MCF 10A (cell line): ENCODE data around the gene DEXI. TPM values are rescaled to one million over a fixed set of nuclear protein-coding genes. Genes with fewer than 3 reads are reported as not detected.
A peak's percentile ranks its signal among the peaks of the same experiment; 100 is the strongest.

Source experiments
- BruUV-seq: library from RNA; stranded (reverse); fragments of 400-500 nt; replicated peaks from 2 replicates; lab custom pipeline; 2021; lab: Mats Ljungman, UMichigan
- CTCF ChIA-PET: fragments of 300-600 bp; sonication (Branson Sonifier 250); formaldehyde crosslinking; extraction: SDS; loops from one replicate; lab custom pipeline; 2021; ENCODE audit warnings: antibody characterized with exemption, inconsistent platforms; lab: Yijun Ruan, JAX
- POLR2A ChIA-PET: fragments of 300-600, 350-650 bp; sonication (Branson Sonifier 250); formaldehyde crosslinking; extraction: SDS; loops from one replicate; lab custom pipeline; 2020; ENCODE audit warnings: antibody characterized with exemption, inconsistent platforms; lab: Yijun Ruan, JAX
- DNase-seq: peaks from one replicate; pipeline ENCODE4 v3.0.0-alpha.2; 2018; ENCODE audit not compliant: unreplicated experiment
- H3K27ac Mint-ChIP-seq: one replicate; pipeline ENCODE4 v1.8.0; 2022; ENCODE audit warnings: mild to moderate bottlenecking, low read depth, mixed read lengths; ENCODE audit not compliant: unreplicated experiment
- H3K27me3 Mint-ChIP-seq: one replicate; pipeline ENCODE4 v1.8.0; 2022; ENCODE audit warnings: mixed read lengths; ENCODE audit not compliant: insufficient read depth, unreplicated experiment
- H3K36me3 Mint-ChIP-seq: one replicate; pipeline ENCODE4 v1.8.0; 2022; ENCODE audit warnings: mild to moderate bottlenecking, moderate library complexity, mixed read lengths; ENCODE audit not compliant: insufficient read depth, unreplicated experiment
- H3K4me1 Mint-ChIP-seq: one replicate; pipeline ENCODE4 v1.8.0; 2022; ENCODE audit warnings: mixed read lengths; ENCODE audit not compliant: insufficient read depth, unreplicated experiment
- H3K4me3 Mint-ChIP-seq: one replicate; pipeline ENCODE4 v1.8.0; 2022; ENCODE audit warnings: mild to moderate bottlenecking, moderate library complexity, mixed read lengths; ENCODE audit not compliant: unreplicated experiment
- H3K9me3 Mint-ChIP-seq: one replicate; pipeline ENCODE4 v1.8.0; 2022; ENCODE audit warnings: mixed read lengths; ENCODE audit not compliant: unreplicated experiment
- intact Hi-C: fragments of 100-400 bp; cut with micrococcal nuclease; formaldehyde crosslinking; loops from 2 replicates; pipeline ENCODE4 v1.14.1; 2022
- total RNA-seq: library from RNA; stranded (reverse); gene quantifications from 2 replicates; pipeline ENCODE4 v1.2.3, GENCODE V29; 2022
- TF ChIP-seq, protein P1 (sequence below): fragments of 200-600 bp; IDR thresholded peaks from one replicate; pipeline ENCODE4 v1.8.0; 2022; ENCODE audit warnings: antibody characterized with exemption, mild to moderate bottlenecking; ENCODE audit not compliant: unreplicated experiment

DEXI gene
- total RNA-seq, 1 experiment from 2014 or later = 24.1 TPM

DNA sequence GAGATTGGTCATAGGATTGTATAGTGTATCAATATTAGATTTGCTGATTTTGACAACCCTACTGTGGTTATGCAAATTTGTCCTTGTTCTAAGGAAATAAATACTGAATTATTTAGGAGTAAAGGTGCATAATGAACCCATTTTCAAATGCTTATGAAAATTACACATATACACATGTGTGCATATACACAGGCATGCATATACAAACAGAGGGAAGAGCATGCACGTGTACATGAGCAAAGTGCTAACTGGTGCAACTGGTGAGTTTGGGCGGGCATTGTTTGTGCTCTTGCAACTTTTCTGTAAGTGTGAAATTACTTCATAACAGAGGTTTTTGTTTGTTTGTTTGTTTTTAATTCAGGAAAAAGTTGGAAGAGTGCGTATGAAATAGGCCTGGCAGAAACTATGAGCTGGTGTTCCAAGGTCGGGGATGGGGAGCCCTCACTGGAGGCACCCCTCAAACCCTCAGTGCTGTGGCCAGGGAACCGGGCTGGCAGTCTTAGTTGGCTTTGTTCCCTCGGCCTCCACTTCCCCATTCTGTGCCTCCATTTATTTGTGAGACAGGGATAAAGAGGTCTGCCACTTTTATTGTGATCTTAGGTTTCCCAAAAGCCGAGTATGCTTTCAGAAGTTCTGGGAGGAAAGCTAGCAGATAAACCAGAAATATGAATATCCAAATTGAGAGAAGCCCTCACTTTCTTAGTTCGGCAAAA is 5.8 kb downstream of the DEXI start:
- TF ChIP-seq, protein P1, sequence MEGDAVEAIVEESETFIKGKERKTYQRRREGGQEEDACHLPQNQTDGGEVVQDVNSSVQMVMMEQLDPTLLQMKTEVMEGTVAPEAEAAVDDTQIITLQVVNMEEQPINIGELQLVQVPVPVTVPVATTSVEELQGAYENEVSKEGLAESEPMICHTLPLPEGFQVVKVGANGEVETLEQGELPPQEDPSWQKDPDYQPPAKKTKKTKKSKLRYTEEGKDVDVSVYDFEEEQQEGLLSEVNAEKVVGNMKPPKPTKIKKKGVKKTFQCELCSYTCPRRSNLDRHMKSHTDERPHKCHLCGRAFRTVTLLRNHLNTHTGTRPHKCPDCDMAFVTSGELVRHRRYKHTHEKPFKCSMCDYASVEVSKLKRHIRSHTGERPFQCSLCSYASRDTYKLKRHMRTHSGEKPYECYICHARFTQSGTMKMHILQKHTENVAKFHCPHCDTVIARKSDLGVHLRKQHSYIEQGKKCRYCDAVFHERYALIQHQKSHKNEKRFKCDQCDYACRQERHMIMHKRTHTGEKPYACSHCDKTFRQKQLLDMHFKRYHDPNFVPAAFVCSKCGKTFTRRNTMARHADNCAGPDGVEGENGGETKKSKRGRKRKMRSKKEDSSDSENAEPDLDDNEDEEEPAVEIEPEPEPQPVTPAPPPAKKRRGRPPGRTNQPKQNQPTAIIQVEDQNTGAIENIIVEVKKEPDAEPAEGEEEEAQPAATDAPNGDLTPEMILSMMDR = no peak
- POLR2A ChIA-PET = interaction anchor here (1.3 kb wide), 1 partner anchor 8 kb away, joined by 3 read pairs; no protein-coding TSS in a partner anchor
- CTCF ChIA-PET = interaction anchor here (0.6 to 1.3 kb wide), 5 partner anchors 12 to 1649 kb away, joined by 3 to 7 read pairs (median 3); no protein-coding TSS in a partner anchor
- DNase-seq = no peak
- Mint-ChIP-seq H3K9me3 (no peaks in the 10 kb centered on the region), H3K27ac (no peak overlapping the region), H3K27me3 (no peaks in the 10 kb centered on the region), H3K4me3 (no peak overlapping the region), H3K4me1 (peaks cover 27% of the 10 kb centered on the region), H3K36me3 (peaks cover 20% of the 10 kb centered on the region)
- no TSS peak for BruUV-seq
- intact Hi-C loops = no loop called here

GRCh38 chr16:10935226-10935915 is 6.9 kb downstream of the DEXI start:
- CTCF ChIA-PET = interaction anchor here (0.6 to 1.3 kb wide), 2 partner anchors 16 to 492 kb away, joined by 3 to 7 read pairs; no protein-coding TSS in a partner anchor
- BruUV-seq = no TSS peak

GRCh38 chr16:10934325-10935107 is 7.8 kb downstream of the DEXI start:
- no TSS peak for BruUV-seq
- Mint-ChIP-seq H3K27ac (peak overlapping the region; percentile 27), H3K36me3 (peaks cover 34% of the 10 kb centered on the region), H3K9me3 (no peaks in the 10 kb centered on the region), H3K4me3 (no peak overlapping the region), H3K4me1 (peaks cover 12% of the 10 kb centered on the region), H3K27me3 (no peaks in the 10 kb centered on the region)
- no peak for DNase-seq
- intact Hi-C loops = no loop called here
- ChIA-PET CTCF (interaction anchor here (0.5 to 1.3 kb wide), 6 partner anchors 15 to 493 kb away, joined by 3 to 7 read pairs (median 4); no protein-coding TSS in a partner anchor), POLR2A (no interaction called here)
- TF ChIP-seq, protein P1 = no peak

More at GRCh38 chr16:10935226-10935915, 6.9 kb downstream of the DEXI start:
- intact Hi-C loops = no loop called here
- Mint-ChIP-seq H3K27me3 (no peaks in the 10 kb centered on the region), H3K4me3 (no peak overlapping the region), H3K4me1 (peaks cover 21% of the 10 kb centered on the region), H3K9me3 (no peaks in the 10 kb centered on the region), H3K36me3 (peaks cover 27% of the 10 kb centered on the region), H3K27ac (no peak overlapping the region)
- TF ChIP-seq, protein P1 = no peak
- POLR2A ChIA-PET = no interaction called here
- no peak for DNase-seq
